Loucy (cell line): ENCODE results near the gene DDIT4.
A peak's percentile ranks its signal among the peaks of the same experiment; 100 is the strongest.

ENCODE experiments used
- H2AFZ ChIP-seq: fragments of 200-600 bp; sonication (generic); 2 replicates; pipeline ENCODE4 v1.6.0; 2016; ENCODE audit warnings: antibody characterized with exemption, mild to moderate bottlenecking, low read length, moderate library complexity
- H3F3A ChIP-seq: fragments of 200-600 bp; 2 replicates; pipeline ENCODE4 v1.6.0; 2016; ENCODE audit warnings: antibody characterized with exemption, low read depth, mild to moderate bottlenecking
- H3K27me3 ChIP-seq: fragments of 200-600 bp; sonication (generic); 2 replicates; pipeline ENCODE4 v1.6.1; 2014; ENCODE audit warnings: low read length, mild to moderate bottlenecking; ENCODE audit not compliant: insufficient read depth, poor library complexity, severe bottlenecking
- H3K36me3 ChIP-seq: fragments of 200-600 bp; sonication (generic); 2 replicates; pipeline ENCODE4 v1.6.1; 2016; ENCODE audit warnings: low read length; ENCODE audit not compliant: insufficient read depth
- H3K4me1 ChIP-seq: fragments of 200-600 bp; sonication (generic); 2 replicates; pipeline ENCODE4 v1.5.1; 2014; ENCODE audit warnings: low read length, mild to moderate bottlenecking; ENCODE audit not compliant: insufficient read depth, poor library complexity, severe bottlenecking
- H3K4me2 ChIP-seq: fragments of 200-600 bp; sonication (generic); 2 replicates; pipeline ENCODE4 v1.6.0; 2014; ENCODE audit warnings: antibody characterized with exemption, low read length, low read depth, mild to moderate bottlenecking; ENCODE audit not compliant: poor library complexity, severe bottlenecking
- H3K4me3 ChIP-seq: fragments of 200-600 bp; sonication (generic); 2 replicates; pipeline ENCODE4 v1.5.1; 2014; ENCODE audit warnings: low read length, mild to moderate bottlenecking, mixed read lengths; ENCODE audit not compliant: poor library complexity, severe bottlenecking
- H3K79me2 ChIP-seq: fragments of 200-600 bp; sonication (generic); 2 replicates; pipeline ENCODE4 v1.6.1; 2014; ENCODE audit warnings: low read length; ENCODE audit not compliant: insufficient read depth
- H3K9ac ChIP-seq: fragments of 200-600 bp; sonication (generic); 2 replicates; pipeline ENCODE4 v1.6.0; 2014; ENCODE audit warnings: mild to moderate bottlenecking, low read depth, low read length, moderate library complexity; ENCODE audit not compliant: poor library complexity, severe bottlenecking
- H3K9me2 ChIP-seq: fragments of 200-600 bp; sonication (generic); replicated peaks from 2 replicates; pipeline ENCODE4 v1.6.1; 2016; ENCODE audit warnings: low read depth, low read length, mixed read lengths
- H3K9me3 ChIP-seq: fragments of 200-600 bp; sonication (generic); 2 replicates; pipeline ENCODE4 v1.6.1; 2014; ENCODE audit warnings: mild to moderate bottlenecking, antibody characterized with exemption, low read length, low read depth; ENCODE audit not compliant: insufficient read depth
- H4K20me1 ChIP-seq: fragments of 200-600 bp; sonication (generic); 2 replicates; pipeline ENCODE4 v1.6.0; 2014; ENCODE audit warnings: antibody characterized with exemption, low read length, mild to moderate bottlenecking; ENCODE audit not compliant: insufficient read depth, poor library complexity, severe bottlenecking
- EZH2phosphoT487 ChIP-seq: fragments of 200-600 bp; IDR thresholded peaks from 2 replicates; pipeline ENCODE4 v1.6.1; 2018; ENCODE audit warnings: antibody characterized with exemption, mild to moderate bottlenecking, moderate library complexity, borderline replicate concordance
- TF ChIP-seq, protein P1 (sequence below): fragments of 200-600 bp; sonication (generic); conservative IDR thresholded peaks from 2 replicates; pipeline ENCODE4 v1.5.1; 2014; ENCODE audit warnings: mild to moderate bottlenecking, antibody characterized with exemption, low read length

DDIT4 gene

GRCh38 chr10:72308320-72308987, 34.7 kb downstream of the DDIT4 start:
- no peaks in the 10 kb centered on the region for H4K20me1 ChIP-seq
- H3K36me3 ChIP-seq = no peaks in the 10 kb centered on the region
- H3K4me1 ChIP-seq = peaks cover 54% of the 10 kb centered on the region
- no peak for TF ChIP-seq EZH2phosphoT487
- TF ChIP-seq, protein P1, sequence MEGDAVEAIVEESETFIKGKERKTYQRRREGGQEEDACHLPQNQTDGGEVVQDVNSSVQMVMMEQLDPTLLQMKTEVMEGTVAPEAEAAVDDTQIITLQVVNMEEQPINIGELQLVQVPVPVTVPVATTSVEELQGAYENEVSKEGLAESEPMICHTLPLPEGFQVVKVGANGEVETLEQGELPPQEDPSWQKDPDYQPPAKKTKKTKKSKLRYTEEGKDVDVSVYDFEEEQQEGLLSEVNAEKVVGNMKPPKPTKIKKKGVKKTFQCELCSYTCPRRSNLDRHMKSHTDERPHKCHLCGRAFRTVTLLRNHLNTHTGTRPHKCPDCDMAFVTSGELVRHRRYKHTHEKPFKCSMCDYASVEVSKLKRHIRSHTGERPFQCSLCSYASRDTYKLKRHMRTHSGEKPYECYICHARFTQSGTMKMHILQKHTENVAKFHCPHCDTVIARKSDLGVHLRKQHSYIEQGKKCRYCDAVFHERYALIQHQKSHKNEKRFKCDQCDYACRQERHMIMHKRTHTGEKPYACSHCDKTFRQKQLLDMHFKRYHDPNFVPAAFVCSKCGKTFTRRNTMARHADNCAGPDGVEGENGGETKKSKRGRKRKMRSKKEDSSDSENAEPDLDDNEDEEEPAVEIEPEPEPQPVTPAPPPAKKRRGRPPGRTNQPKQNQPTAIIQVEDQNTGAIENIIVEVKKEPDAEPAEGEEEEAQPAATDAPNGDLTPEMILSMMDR = no peak
- H3F3A ChIP-seq = peaks cover 3% of the 10 kb centered on the region; the same call in 1 of the 2 replicates
- no peaks in the 10 kb centered on the region for H3K79me2 ChIP-seq
- H3K27me3 ChIP-seq = no peaks in the 10 kb centered on the region
- no peaks in the 10 kb centered on the region for H3K9me2 ChIP-seq
- H2AFZ ChIP-seq = peak overlapping the region; percentile 17; the same call in 1 of the 2 replicates
- no peak overlapping the region for H3K4me3 ChIP-seq
- H3K4me2 ChIP-seq = peak overlapping the region; percentile 4
- H3K9ac ChIP-seq = peak overlapping the region; percentile 49
- H3K9me3 ChIP-seq = no peaks in the 10 kb centered on the region

- peak overlapping the region; percentile 49 for H3K9ac ChIP-seq
- no peaks in the 10 kb centered on the region for H3K36me3 ChIP-seq
- no peak for TF ChIP-seq EZH2phosphoT487
- TF ChIP-seq, protein P1 = no peak
- H4K20me1 ChIP-seq = no peaks in the 10 kb centered on the region
- no peaks in the 10 kb centered on the region for H3K9me2 ChIP-seq
- H3K4me3 ChIP-seq = no peak overlapping the region
- H3K79me2 ChIP-seq = no peaks in the 10 kb centered on the region
- H3K4me2 ChIP-seq = peak overlapping the region; percentile 4
- peaks cover 47% of the 10 kb centered on the region for H3K4me1 ChIP-seq
- peaks cover 3% of the 10 kb centered on the region; the same call in 1 of the 2 replicates for H3F3A ChIP-seq
- H3K27me3 ChIP-seq = no peaks in the 10 kb centered on the region
- no peaks in the 10 kb centered on the region for H3K9me3 ChIP-seq
- H2AFZ ChIP-seq = no peak overlapping the region
These were observed 35.8 kb downstream of the DDIT4 start for GRCh38 chr10:72309290-72310240.

DNA sequence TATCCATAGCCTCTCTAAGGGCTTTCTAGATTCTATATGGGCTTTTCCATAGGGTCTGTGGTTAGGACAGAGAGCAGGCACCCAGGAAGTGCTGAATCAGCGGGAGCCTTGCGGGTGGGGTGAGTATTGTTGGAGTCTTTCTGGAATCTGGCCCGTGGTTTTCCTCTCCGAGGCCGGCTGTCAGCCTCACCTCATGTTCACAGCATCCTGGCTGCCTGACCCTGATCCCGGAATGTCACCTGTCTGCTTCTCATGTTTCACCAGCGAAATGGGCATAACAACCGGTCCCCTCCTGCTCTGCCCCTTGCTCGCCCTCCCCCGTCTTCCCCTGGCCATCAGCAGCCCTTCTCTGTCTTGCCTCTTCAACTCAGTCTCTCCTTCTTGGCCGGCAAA, 36.5 kb downstream of the DDIT4 start:
- peaks cover 45% of the 10 kb centered on the region for H3K4me1 ChIP-seq
- no peak overlapping the region for H3K4me2 ChIP-seq
- no peak overlapping the region for H2AFZ ChIP-seq
- H3K79me2 ChIP-seq = no peaks in the 10 kb centered on the region
- peak overlapping the region; percentile 56 for H3K9ac ChIP-seq
- no peak overlapping the region for H3K4me3 ChIP-seq
- H3K9me3 ChIP-seq = no peaks in the 10 kb centered on the region
- no peaks in the 10 kb centered on the region for H4K20me1 ChIP-seq
- TF ChIP-seq, protein P1 = no peak
- no peak for TF ChIP-seq EZH2phosphoT487
- H3K9me2 ChIP-seq = no peaks in the 10 kb centered on the region
- H3K36me3 ChIP-seq = no peaks in the 10 kb centered on the region
- H3K27me3 ChIP-seq = no peaks in the 10 kb centered on the region
- H3F3A ChIP-seq = peaks cover 3% of the 10 kb centered on the region; the same call in 1 of the 2 replicates
